Measurements from ENCODE around the gene SLC25A33.
"Not testable (repeated sequence)": the region's sequence is repeated elsewhere in the genome, so short reads cannot be mapped to it uniquely, and the experiment has no call there.

SLC25A33 gene

DNA sequence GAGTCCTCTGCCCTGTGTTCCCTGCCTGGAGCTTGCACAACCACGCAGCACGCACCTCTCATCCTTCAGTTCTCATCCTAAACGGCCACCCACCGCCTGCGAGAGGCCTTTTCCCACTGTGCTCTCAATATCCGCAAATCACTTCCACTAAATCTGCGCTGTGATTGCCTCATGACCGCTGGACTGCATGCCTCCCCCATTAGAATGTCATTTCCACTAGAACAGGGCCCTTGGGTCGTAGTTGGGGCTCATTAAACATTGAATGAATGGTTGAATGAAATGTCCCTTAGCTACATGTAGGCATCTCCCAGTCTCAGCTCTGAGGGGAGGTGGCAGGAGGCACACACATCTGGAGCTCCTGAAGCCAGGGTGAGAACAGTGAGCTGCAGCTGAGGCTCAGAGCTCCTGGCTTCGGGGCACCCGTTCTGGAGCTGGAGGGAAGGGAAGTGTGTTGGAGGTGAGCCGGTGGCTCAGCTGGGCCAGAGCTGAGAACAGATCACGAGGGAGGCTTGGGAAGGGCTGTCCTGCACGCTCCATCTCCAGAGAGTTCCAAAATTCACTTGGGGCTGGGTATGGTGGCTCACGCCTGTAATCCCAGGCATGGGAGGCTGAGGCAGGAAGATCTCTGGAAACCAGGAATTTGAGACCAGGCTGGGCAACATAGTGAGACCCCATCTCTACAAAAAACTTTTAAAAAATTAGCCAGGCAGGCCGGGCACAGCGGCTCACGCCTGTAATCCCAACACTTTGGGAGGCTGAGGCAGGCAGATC, 79.8 kb downstream of the SLC25A33 start:
- DNase-seq (ENCODE audit: low read depth in 2 of 2, low spot score in 1 of 2), result no peak

DNA sequence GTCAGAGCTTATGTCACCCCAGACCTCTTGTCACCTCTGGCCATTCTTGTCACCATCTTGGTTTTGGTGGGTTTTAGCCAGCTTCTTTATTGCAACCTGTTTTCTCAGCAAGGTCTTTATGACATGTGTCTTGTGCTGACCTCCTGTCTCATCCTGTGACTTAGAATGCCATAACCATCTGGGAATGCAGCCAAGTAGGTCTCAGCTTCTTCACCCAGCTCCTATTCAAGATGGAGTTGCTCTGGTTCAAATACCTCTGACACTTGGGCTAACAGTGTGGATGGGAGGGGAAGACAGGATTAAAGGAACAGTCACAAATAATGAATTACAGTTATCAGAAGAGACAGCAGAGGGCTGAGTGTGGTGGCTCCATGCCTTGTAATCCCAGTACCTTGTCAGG, 81.8 kb downstream of the SLC25A33 start:
- no peak for DNase-seq (ENCODE audit: low read depth in 2 of 2, low spot score in 1 of 2)

DNA sequence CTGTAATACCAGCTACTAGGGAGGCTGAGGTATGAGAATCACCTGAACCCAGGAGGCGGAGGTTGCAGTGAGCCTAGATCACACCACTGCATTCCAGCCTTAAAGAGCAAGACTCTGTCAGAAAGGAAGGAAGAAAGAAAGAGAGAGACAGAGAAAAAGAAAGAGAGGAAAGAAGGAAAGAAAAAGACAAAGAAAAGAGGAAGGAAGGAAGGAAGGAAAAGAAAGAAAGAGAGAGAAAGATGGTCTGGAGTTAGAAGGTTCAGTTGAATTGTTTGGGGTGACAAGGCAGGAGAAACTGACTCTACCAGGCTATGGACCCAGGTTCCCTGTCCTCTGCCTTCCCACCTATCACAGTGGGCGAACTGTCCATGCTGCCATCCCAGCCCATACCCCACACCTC, 84.8 kb downstream of the SLC25A33 start:
- DNase-seq (ENCODE audit: low read depth in 2 of 2, low spot score in 1 of 2), result no peak

DNA sequence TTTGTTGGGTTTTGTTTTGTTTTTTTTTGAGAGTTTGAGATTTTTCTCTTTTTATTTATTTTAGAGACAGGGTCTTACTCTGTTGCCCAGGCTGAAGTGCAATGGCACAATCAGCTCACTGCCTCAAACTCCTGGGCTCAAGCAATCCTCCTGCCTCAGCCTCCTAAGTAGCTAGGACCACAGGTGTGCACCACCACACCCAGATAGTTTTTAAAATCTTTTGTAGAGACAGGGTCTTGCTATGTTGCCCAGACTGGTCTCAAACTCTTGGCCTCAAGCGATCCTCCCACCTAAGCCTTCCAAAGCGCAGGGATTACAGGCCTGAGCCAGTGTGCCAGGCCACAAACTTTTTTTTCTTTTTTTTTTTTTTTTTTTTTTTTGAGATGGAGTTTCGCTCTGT, 85.8 kb downstream of the SLC25A33 start:
- DNase-seq (ENCODE audit: low read depth in 2 of 2, low spot score in 1 of 2), result not testable (repeated sequence)

DNA sequence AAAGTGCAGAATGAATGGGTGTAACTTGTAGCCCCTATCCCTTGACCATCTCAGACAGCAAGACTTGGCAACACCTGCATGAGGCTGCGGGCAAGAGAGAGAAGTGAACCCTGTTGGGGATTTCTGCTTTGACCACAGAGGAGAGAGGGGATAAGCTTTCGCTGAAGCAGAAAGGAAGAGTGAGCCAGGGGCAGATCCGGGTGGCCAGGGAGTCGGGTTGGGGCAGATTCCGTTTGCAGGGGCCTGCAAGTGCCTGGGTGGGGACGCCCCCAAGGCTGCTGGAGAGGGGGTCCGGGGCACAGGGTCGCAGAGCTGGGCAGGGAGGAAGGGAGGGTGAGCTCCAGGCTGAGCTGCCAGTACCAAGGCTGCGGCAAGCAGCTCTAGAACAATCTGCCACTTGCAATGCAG, 86.9 kb downstream of the SLC25A33 start:
- DNase-seq (ENCODE audit: low read depth in 2 of 2, low spot score in 1 of 2), result no peak

DNA sequence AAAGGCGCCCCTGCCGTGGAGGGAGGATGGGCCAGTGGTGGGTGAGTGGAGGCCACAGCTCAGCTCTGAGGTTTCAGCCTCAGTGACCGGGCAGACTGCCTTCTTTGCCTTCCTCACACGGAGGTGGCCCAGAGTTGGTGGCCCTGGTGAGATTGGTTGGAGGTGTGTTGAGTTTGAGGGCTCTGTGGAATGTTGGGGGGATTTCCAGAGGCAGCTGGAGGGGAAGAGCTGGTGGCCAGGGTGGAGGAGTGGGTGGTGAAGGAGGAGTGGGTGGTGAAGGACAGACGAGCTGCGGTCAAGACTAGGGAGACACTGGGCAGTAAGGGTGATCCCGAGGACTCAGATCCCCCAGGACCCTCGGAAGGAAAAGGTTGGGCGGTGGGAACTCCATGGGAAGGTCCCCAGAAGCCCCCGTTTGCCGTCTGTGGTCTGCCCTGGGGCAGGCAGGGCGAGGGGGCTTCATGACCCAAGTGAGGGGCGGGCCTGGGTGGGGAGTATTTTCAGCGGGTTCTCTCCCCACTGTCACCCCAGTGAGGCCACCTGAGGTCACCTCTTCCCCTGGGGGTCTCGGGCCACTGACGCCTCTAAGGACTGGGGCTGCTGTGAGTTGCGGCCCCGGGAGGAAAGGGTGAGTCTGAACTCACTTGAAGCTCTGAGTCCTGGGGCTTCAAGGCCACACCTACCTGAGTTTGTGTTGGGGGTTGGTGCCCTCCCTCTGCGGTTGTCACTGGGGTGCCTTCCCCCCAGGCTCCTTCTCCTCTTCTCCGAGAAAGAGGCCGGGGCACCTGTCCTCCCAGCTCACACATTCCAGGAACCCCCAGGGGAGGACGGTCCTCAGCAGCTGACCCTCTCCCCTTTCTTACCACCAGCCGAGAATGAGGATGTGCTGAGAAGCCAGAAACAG, 89.5 kb downstream of the SLC25A33 start:
- peak in 1 of 2 donors; percentile 60 for DNase-seq (ENCODE audit: low read depth in 2 of 2, low spot score in 1 of 2)

DNA sequence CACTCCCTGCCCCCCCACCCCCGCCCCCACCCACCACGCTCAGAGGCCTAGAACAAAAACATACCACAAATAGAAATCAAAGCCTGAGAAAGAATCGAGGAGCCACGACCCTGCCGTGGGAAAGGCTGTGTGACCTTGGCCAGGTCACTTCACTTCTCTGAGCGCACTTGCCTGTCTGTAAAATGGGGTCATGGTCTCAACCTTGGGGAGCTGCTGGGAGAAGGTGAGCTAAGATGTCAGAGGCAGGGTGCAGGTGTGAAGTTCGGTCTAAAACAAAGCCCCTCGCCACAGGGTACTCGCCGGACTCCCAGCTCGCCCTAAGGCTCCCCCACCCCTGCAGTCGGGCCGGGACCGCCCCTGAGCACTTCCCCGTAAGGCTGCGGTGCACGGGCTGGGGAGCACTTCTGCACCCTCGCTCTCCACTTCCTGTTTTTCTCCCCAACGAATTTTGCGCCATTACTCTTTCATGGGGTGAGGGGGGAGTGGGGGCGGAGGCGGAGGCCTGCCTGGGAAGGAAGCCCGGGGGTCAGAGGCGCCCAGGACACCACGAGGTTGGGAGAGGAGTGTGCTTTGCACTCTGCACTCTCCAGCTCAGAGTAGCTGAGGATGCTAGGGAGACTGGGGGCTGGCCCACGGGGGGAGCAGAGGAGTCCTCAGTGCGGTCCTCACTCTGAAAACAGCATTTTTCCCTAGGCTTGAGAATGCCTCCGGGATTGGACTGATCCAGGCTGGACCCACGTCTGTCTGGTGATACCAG, 90.4 kb downstream of the SLC25A33 start:
- peak in 1 of 2 donors; percentile 61 for DNase-seq (ENCODE audit: low read depth in 2 of 2, low spot score in 1 of 2)

DNA sequence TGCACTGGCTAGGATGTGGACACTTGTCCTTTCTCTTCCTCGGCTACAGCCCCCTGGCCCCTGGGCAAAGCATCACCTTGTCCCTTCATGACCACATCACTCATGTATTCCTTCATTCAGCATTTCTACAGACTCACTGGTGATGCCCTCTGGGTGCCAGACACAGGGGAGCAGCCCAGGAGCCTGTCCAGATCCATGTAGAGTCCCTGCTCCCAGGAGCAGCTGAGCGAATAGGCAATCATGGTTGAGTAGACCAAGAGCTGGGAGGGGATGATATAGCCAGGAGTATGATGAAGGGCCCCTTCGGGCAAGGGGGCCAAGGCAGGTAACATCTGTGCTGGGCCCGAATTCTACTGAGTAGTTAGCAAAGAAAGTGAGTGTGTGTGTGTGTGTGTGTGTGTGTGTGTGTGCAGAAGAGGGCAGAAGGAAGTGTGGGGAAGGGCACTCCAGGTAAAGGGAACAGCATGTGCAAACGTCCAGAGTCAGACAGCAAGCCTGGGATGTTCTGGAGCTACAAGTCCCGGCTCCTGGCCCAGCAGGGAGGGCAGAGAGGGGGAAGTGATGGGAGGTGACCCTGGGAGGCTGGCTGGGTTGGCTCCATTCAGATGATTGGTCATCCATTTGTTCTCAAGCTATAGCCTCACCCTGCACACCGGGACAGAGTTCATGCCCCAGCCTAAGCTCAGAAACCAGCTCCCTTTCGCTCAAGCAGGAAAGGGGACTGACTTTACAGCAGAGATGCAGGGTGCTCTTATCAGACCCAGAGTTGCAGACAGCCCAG, 91.3 kb downstream of the SLC25A33 start:
- no peak for DNase-seq (ENCODE audit: low read depth in 2 of 2, low spot score in 1 of 2)

DNA sequence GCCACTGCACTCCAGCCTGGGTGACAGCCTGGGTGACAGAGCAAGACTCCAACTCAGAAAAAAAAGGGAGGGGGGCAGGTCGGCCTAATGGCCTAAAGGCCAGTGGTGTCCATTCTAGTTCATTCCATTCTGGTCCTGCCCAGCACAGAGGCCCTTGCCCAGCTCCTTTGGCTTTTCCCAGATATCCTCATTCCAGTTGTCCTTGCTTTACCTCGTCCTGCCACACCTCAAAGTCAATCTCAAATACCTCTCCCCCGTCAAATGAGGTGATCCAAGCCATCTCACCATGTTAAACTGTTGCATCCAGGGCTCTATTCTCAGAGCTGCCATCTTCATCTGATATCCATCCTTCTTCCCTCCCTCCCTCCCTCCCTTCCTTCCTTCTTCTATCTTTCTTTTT, 92.3 kb downstream of the SLC25A33 start:
- no peak for DNase-seq (ENCODE audit: low read depth in 2 of 2, low spot score in 1 of 2)

DNA sequence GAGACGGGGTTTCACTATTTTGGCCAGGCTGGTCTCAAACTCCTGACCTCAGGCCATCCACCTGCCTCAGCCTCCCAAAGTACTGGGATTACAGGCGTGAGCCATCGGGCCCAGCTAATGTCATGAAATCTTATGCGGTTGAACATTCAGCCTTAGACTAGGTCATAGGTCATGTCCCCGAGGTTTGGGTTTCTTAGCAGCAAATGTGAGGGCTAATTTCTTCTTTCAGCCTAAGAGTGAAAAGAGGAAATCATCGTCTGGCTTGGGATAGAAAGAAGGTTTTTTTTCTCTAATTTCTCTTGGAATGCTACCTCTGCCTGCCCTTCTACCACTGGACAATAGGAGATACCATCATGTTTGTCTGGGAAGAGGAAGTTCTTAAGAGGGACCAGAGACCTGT, 94.2 kb downstream of the SLC25A33 start:
- DNase-seq (ENCODE audit: low read depth in 2 of 2, low spot score in 1 of 2), result no peak

DNA sequence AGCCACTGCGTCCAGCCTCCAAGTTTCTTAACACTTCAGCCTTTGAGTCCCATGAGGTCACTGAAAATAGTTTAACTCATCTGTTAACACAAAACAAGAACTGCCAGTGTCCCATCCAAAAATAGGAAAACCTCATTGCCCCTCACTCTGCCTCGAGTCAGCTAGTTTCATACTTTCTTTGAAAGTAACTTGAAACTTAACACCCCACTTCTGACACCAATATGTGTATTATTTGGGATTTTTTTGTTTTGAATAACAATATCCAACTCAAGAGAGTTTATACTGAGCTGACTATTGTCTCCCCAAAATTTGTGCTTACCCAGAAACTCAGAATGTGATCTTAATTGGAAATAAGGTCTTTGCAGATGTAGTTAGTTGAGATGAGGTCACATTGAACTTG, 95.3 kb downstream of the SLC25A33 start:
- no peak for DNase-seq (ENCODE audit: low read depth in 2 of 2, low spot score in 1 of 2)
